GM12891 (cell line): Measurements from ENCODE around the gene AGT.

ENCODE experiments used
- PAX5 ChIP-seq: IDR thresholded peaks from 2 replicates; pipeline ENCODE4 v1.6.1; 2011; ENCODE audit warnings: low read length, moderate library complexity, mild to moderate bottlenecking; ENCODE audit not compliant: insufficient read depth, severe bottlenecking
- POLR2A ChIP-seq: IDR thresholded peaks from 2 replicates; pipeline ENCODE4 v1.6.1; 2011; ENCODE audit warnings: low read depth, low read length, control low read depth
- POLR2AphosphoS5 ChIP-seq: IDR thresholded peaks from 2 replicates; pipeline ENCODE4 v1.6.1; 2011; ENCODE audit warnings: low read depth, low read length, control low read depth
- SPI1 ChIP-seq: IDR thresholded peaks from 2 replicates; pipeline ENCODE4 v1.6.1; 2011; ENCODE audit warnings: low read depth, low read length, control low read depth
- TAF1 ChIP-seq: IDR thresholded peaks from 2 replicates; pipeline ENCODE4 v1.6.1; 2011; ENCODE audit warnings: low read depth, low read length, control low read depth

- TF ChIP-seq SPI1 = no peak
- TF ChIP-seq POLR2A = no peak
- no peak for TF ChIP-seq POLR2AphosphoS5
- no peak for TF ChIP-seq TAF1
- no peak for TF ChIP-seq PAX5
Observed at GRCh38 chr1:230730977-230731376, 17.1 kb upstream of the AGT start.
